ENCODE measurements around the gene USP21.

DNA sequence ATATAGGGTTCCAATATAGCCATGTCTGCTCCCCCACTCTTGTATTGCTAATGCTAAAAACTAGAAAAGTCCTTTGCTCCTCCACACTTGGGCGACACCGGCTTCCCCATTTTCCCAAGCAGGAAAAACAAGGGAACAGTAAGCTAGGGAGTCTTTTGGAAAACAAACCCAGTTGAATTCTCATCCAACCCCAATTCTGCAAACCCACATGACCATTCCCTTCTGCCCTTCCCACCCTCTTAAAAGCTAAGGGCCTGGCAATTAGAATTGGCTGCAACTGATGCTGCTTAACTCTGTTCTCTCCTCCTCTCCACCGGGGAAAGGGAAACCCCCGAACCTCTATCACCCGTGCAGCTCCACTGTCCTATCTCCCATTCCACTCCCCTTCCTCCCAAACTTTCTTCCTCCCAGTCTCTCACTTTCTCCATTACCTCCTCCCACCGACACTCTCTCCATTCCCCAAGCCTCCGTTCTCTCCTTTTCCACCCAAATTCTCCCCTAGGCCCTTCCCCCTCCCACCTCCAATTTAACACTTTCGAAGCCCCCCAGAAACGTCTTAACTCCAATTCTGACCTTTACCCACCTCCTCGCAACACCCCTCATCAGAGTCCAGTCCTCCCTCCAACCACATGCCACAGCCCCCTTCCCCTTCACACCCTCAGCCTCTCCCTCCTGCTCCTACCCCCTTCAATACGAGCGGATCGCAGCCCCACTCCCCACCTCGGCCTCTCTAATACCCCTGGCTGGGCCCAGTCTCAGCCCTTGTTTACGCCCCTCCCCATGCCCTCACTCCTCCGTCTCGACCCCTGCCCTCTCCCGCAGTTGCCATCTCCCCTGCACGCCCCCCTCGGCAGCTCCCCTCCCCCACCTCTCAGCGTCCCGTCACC, 27.5 kb upstream of the USP21 start:
- TF ChIP-seq EZH2 (IDR thresholded peaks at IDR 0.05; ENCODE audit: borderline replicate concordance, low read length): no peak
- TF ChIP-seq, protein P1, sequence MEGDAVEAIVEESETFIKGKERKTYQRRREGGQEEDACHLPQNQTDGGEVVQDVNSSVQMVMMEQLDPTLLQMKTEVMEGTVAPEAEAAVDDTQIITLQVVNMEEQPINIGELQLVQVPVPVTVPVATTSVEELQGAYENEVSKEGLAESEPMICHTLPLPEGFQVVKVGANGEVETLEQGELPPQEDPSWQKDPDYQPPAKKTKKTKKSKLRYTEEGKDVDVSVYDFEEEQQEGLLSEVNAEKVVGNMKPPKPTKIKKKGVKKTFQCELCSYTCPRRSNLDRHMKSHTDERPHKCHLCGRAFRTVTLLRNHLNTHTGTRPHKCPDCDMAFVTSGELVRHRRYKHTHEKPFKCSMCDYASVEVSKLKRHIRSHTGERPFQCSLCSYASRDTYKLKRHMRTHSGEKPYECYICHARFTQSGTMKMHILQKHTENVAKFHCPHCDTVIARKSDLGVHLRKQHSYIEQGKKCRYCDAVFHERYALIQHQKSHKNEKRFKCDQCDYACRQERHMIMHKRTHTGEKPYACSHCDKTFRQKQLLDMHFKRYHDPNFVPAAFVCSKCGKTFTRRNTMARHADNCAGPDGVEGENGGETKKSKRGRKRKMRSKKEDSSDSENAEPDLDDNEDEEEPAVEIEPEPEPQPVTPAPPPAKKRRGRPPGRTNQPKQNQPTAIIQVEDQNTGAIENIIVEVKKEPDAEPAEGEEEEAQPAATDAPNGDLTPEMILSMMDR (IDR thresholded peaks at IDR 0.05; ENCODE audit: low read length): no peak

All from OCI-LY1 (cell line).